B cell (primary cell): ENCODE results near the gene ALDH4A1. TPM values are rescaled to one million over a fixed set of nuclear protein-coding genes. Genes with fewer than 3 reads are reported as not detected.

ENCODE experiments used
- ATAC-seq: fragments of 200-7000 bp; cut with Tn5 transposase; one replicate; pipeline ENCODE4 v1.10.0; 2021; ENCODE audit warnings: low read depth, mild to moderate bottlenecking, moderate number of reproducible peaks, moderate library complexity
- CTCF ChIA-PET: fragments of 350-600 bp; sonication (Branson Sonifier 250); formaldehyde crosslinking; loops from one replicate; lab custom pipeline; 2021; ENCODE audit warnings: antibody characterized with exemption, inconsistent platforms; lab: Charles Lee
- POLR2A ChIA-PET: fragments of 350-600 bp; sonication (Branson Sonifier 250); formaldehyde crosslinking; loops from one replicate; lab custom pipeline; 2021; ENCODE audit warnings: antibody characterized with exemption; lab: Charles Lee
- DNase-seq: peaks from one replicate; pipeline ENCODE4 v3.0.0; 2013
- H2AFZ ChIP-seq: 2 replicates; pipeline ENCODE4 v1.6.1; 2012; ENCODE audit warnings: mild to moderate bottlenecking, low read depth, low read length; ENCODE audit not compliant: insufficient read depth, poor library complexity, severe bottlenecking
- H3K27ac ChIP-seq, 2 donors: 1 replicate in 1 of 2; 2 replicates in 1 of 2; pipeline ENCODE4 v1.5.1; 2012 to 2013; ENCODE audit warnings: low read length in 2 of 2, mild to moderate bottlenecking in 2 of 2, moderate library complexity in 1 of 2
- H3K27me3 ChIP-seq, 4 experiments: fragments of 200-600 bp in 1 of 4; sonication (generic) in 1 of 4; replicated peaks in 1 of 4; 1 replicate in 2 of 4; 2 replicates in 2 of 4; pipeline versions ENCODE4 v1.6.1 to v1.7.0; 2013 to 2016; ENCODE audit warnings: low read length in 3 of 4, mild to moderate bottlenecking in 2 of 4, mixed read lengths in 1 of 4, moderate library complexity in 1 of 4; ENCODE audit not compliant: insufficient read depth in 4 of 4, control insufficient read depth in 3 of 4; ENCODE audit errors: control extremely low read depth in 1 of 4
- H3K36me3 ChIP-seq, 2 experiments: replicated peaks in 1 of 2; 1 replicate in 1 of 2; 2 replicates in 1 of 2; pipeline versions ENCODE4 v1.6.1 to v1.7.1; 2013; ENCODE audit warnings: low read length in 1 of 2; ENCODE audit not compliant: insufficient read depth in 2 of 2, control insufficient read depth in 1 of 2; ENCODE audit errors: control extremely low read depth in 1 of 2, extremely low read depth in 1 of 2
- H3K4me1 ChIP-seq, 2 donors: fragments of 200-600 bp in 1 of 2; sonication (generic) in 1 of 2; 1 replicate in 1 of 2; 2 replicates in 1 of 2; pipeline versions ENCODE4 v1.5.1 to v1.6.1; 2013 to 2017; ENCODE audit warnings: low read length in 2 of 2; ENCODE audit not compliant: control insufficient read depth in 2 of 2, insufficient read depth in 2 of 2
- H3K4me2 ChIP-seq: replicated peaks from 2 replicates; pipeline ENCODE3; 2012; ENCODE audit warnings: mild to moderate bottlenecking, low read depth, low read length; ENCODE audit not compliant: poor library complexity, severe bottlenecking
- H3K4me3 ChIP-seq, 5 experiments: fragments of 200-600 bp in 1 of 5; sonication (generic) in 1 of 5; 1 replicate in 3 of 5; 2 replicates in 2 of 5; pipeline versions ENCODE4 v1.5.1 to v1.7.0; 2011 to 2016; ENCODE audit warnings: low read length in 4 of 5, mild to moderate bottlenecking in 4 of 5, low read depth in 2 of 5, control low read depth in 1 of 5, moderate library complexity in 1 of 5; ENCODE audit not compliant: insufficient read depth in 1 of 5; ENCODE audit errors: control extremely low read depth in 1 of 5, extremely low read depth in 1 of 5
- H3K79me2 ChIP-seq: fragments of 200-600 bp; sonication (generic); one replicate; pipeline ENCODE4 v1.6.0; 2016; ENCODE audit warnings: low read length; ENCODE audit not compliant: control insufficient read depth, insufficient read depth
- H3K9ac ChIP-seq: fragments of 200-600 bp; sonication (generic); 2 replicates; pipeline ENCODE4 v1.6.1; 2017; ENCODE audit warnings: mild to moderate bottlenecking, low read length, moderate library complexity
- H3K9me3 ChIP-seq, 3 donors: one replicate each; pipeline versions ENCODE4 v1.6.1 to v1.7.1; 2013; ENCODE audit warnings: low read length in 2 of 3; ENCODE audit not compliant: control insufficient read depth in 2 of 3, insufficient read depth in 1 of 3; ENCODE audit errors: control extremely low read depth in 1 of 3
- H4K20me1 ChIP-seq: 2 replicates; pipeline ENCODE4 v1.6.0; 2012; ENCODE audit warnings: mild to moderate bottlenecking, low read length; ENCODE audit not compliant: insufficient read depth, control insufficient read depth, poor library complexity, severe bottlenecking
- H3K27ac Mint-ChIP-seq: one replicate; pipeline ENCODE4 v1.8.0; 2021; ENCODE audit warnings: mixed read lengths
- H3K27me3 Mint-ChIP-seq: one replicate; pipeline ENCODE4 v1.8.0; 2021; ENCODE audit warnings: mixed read lengths
- H3K4me1 Mint-ChIP-seq: one replicate; pipeline ENCODE4 v1.8.0; 2021; ENCODE audit warnings: mixed read lengths
- H3K4me3 Mint-ChIP-seq: one replicate; pipeline ENCODE4 v1.8.0; 2021; ENCODE audit warnings: mixed read lengths
- H3K9me3 Mint-ChIP-seq: one replicate; pipeline ENCODE4 v1.8.0; 2022; ENCODE audit warnings: mixed read lengths; ENCODE audit not compliant: insufficient read depth
- CTCF ChIP-seq: fragments of 200-600 bp; IDR thresholded peaks from one replicate; pipeline ENCODE4 v1.8.0; 2022; ENCODE audit warnings: antibody characterized with exemption, mild to moderate bottlenecking
- EZH2 ChIP-seq: IDR thresholded peaks from 2 replicates; pipeline ENCODE4 v1.6.1; 2012; ENCODE audit warnings: borderline replicate concordance, low read depth, mild to moderate bottlenecking, moderate library complexity, low read length; ENCODE audit not compliant: insufficient read depth, poor library complexity, severe bottlenecking
- WGBS: methylation state at CpG from one replicate; pipeline ENCODE4 v1.1.5; 2013; ENCODE audit warnings: missing lambda C conversion rate; ENCODE audit not compliant: insufficient coverage; 5-methylcytosine and 5-hydroxymethylcytosine counted together
- intact Hi-C: fragments of 100-400 bp; cut with micrococcal nuclease; formaldehyde crosslinking; loops from one replicate; pipeline ENCODE4 v1.10.0; 2022
- polyA plus RNA-seq: library from polyadenylated mRNA; depleted of rRNA; stranded (reverse); fragments of >200 nt; gene quantifications from 2 replicates; pipeline ENCODE4 v1.2.3, GENCODE V29; 2012
- total RNA-seq, 2 donors: library from RNA; stranded (reverse); fragments of 120-200 nt in 1 of 2; gene quantifications; 1 replicate in 1 of 2; 2 replicates in 1 of 2; pipeline versions ENCODE4 v1.2.3 to v1.2.4, GENCODE V29; 2013 to 2022

ALDH4A1 gene
- total and polyA plus RNA-seq, 2 donors (not counting 1 experiment from before 2014, with no cell fraction given), result 2.7 to 3.4 TPM

- Histone ChIP-seq H2AFZ (no peak overlapping the region), H3K27ac (no peak overlapping the region), H3K79me2 (peaks cover 53% of the 10 kb centered on the region), H3K9me3 (no peaks in the 10 kb centered on the region), H3K36me3 (peaks cover 0 to 5% of the 10 kb centered on the region in 2 experiments), H4K20me1 (peaks cover 88% of the 10 kb centered on the region), H3K4me1 (peaks cover 41% of the 10 kb centered on the region in 2 donors), H3K27me3 (no peaks in the 10 kb centered on the region), H3K9ac (no peak overlapping the region), H3K4me2 (peak overlapping the region; percentile 27), H3K4me3 (no peak overlapping the region)
- Mint-ChIP-seq H3K27ac (peak overlapping the region; percentile 3), H3K27me3 (no peaks in the 10 kb centered on the region), H3K4me3 (no peak overlapping the region), H3K9me3 (no peaks in the 10 kb centered on the region), H3K4me1 (peaks cover 43% of the 10 kb centered on the region)
- CTCF ChIA-PET, result interaction anchor here (1.2 to 9.7 kb wide), 7 partner anchors 10 to 50 kb away, joined by 4 to 127 read pairs (median 25); partner anchors contain the start of gene IFFO2
- POLR2A ChIA-PET, result interaction anchor here (1.3 kb wide), 1 partner anchor 28 kb away, joined by 5 read pairs; no protein-coding TSS in a partner anchor
- WGBS, result 86% methylated on average over 17 of the region's 18 CpGs
- no peak for TF ChIP-seq CTCF
- TF ChIP-seq EZH2, result no peak
- intact Hi-C loops, result no loop called here
- ATAC-seq (no peak), DNase-seq (no peak)
Measured at GRCh38 chr1:18922848-18923755, 20.7 kb upstream of the ALDH4A1 start.

- Mint-ChIP-seq H3K4me1 (peaks cover 35% of the 10 kb centered on the region), H3K27ac (no peak overlapping the region), H3K27me3 (no peaks in the 10 kb centered on the region), H3K9me3 (no peaks in the 10 kb centered on the region), H3K4me3 (no peak overlapping the region)
- CTCF ChIA-PET, result interaction anchor here (1.2 to 8.3 kb wide), 7 partner anchors 9 to 50 kb away, joined by 4 to 78 read pairs (median 11); partner anchors contain the start of gene IFFO2
- DNase-seq, result no peak
- no peak overlapping the region for H2AFZ ChIP-seq
- peaks cover 33% of the 10 kb centered on the region in 2 donors for H3K4me1 ChIP-seq
- H3K9ac ChIP-seq, result no peak overlapping the region
- 74% methylated on average over 4 of the region's 8 CpGs for WGBS
- peaks cover 50% of the 10 kb centered on the region for H3K79me2 ChIP-seq
- peaks cover 0 to 11% of the 10 kb centered on the region in 2 experiments for H3K36me3 ChIP-seq
- H4K20me1 ChIP-seq, result peaks cover 89% of the 10 kb centered on the region
- H3K27me3 ChIP-seq, result no peaks in the 10 kb centered on the region
- TF ChIP-seq CTCF (no peak), EZH2 (no peak)
- POLR2A ChIA-PET, result no interaction called here
- intact Hi-C loops, result no loop called here
- ATAC-seq, result no peak
- no peak overlapping the region for H3K4me3 ChIP-seq
- H3K27ac ChIP-seq, result no peak overlapping the region
- no peaks in the 10 kb centered on the region for H3K9me3 ChIP-seq
- H3K4me2 ChIP-seq, result no peak overlapping the region
Measured at GRCh38 chr1:18922319-18922726, 20.0 kb upstream of the ALDH4A1 start.
